ENCODE data around the gene ADAMTS15. TPM values are rescaled to one million over a fixed set of nuclear protein-coding genes. Genes with fewer than 3 reads are reported as not detected.

ADAMTS15 gene
- total and polyA plus RNA-seq, 11 donors, result 5.3 to 71.0 (median 16.7) TPM

GRCh38 chr11:130514316-130514715 lies 65.9 kb downstream of the ADAMTS15 start:
- no peak overlapping the region for H3K4me3 ChIP-seq
- no peaks in the 10 kb centered on the region for H3K36me3 ChIP-seq
- no peak overlapping the region for H3K27ac ChIP-seq
- DNase-seq, result no peak
- no peaks in the 10 kb centered on the region for H3K27me3 ChIP-seq
- H3K9me3 ChIP-seq, result no peaks in the 10 kb centered on the region
- TF ChIP-seq CTCF (IDR thresholded peaks at IDR 0.05), result no peak
- no peak for TF ChIP-seq POLR2A (IDR thresholded peaks at IDR 0.05)
- intact Hi-C loops (cut with DNase I), result loop anchor here in 2 of 10 donors (5.0 to 10.0 kb wide), 2 partner anchors 37 to 160 kb away; no protein-coding TSS in a partner anchor
- H3K4me1 ChIP-seq, result peaks cover 0 to 41% (median 21%) of the 10 kb centered on the region in 12 donors
- no peak for ATAC-seq

DNA sequence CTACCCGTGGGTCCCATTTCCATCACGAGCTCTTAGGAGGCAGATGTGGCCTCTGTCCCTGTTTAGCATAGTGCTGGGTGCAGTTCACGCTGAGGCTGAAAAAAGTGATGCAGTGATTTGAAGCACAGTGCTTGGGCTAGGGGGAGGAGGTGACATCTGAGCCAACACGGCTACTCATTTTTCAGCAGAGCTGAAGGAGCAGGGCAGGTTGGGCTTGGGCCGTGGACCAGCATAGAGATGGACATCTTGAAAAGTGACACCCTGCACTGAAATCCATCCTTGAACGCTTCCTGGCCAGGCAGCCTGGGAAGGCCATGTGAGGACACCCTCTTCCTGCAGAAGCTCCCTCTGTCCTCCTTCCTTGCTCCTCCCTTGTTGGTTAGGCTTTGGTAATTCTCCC lies 66.4 kb downstream of the ADAMTS15 start:
- ATAC-seq, result no peak
- 75 to 88% (median 87%) methylated on average over 6 of the region's 6 CpGs for WGBS, 4 donors
- Histone ChIP-seq H3K4me1 (peaks cover 0 to 45% (median 23%) of the 10 kb centered on the region in 12 donors), H3K9me3 (no peaks in the 10 kb centered on the region), H3K27me3 (no peaks in the 10 kb centered on the region), H3K27ac (no peak overlapping the region), H3K4me3 (no peak overlapping the region), H3K36me3 (no peaks in the 10 kb centered on the region)
- intact Hi-C loops (cut with DNase I), result loop anchor here in 4 of 10 donors (5.0 to 10.0 kb wide), 3 partner anchors 38 to 312 kb away; no protein-coding TSS in a partner anchor
- TF ChIP-seq CTCF (IDR thresholded peaks at IDR 0.05) (no peak), POLR2A (IDR thresholded peaks at IDR 0.05) (no peak)
- no peak for DNase-seq

DNA sequence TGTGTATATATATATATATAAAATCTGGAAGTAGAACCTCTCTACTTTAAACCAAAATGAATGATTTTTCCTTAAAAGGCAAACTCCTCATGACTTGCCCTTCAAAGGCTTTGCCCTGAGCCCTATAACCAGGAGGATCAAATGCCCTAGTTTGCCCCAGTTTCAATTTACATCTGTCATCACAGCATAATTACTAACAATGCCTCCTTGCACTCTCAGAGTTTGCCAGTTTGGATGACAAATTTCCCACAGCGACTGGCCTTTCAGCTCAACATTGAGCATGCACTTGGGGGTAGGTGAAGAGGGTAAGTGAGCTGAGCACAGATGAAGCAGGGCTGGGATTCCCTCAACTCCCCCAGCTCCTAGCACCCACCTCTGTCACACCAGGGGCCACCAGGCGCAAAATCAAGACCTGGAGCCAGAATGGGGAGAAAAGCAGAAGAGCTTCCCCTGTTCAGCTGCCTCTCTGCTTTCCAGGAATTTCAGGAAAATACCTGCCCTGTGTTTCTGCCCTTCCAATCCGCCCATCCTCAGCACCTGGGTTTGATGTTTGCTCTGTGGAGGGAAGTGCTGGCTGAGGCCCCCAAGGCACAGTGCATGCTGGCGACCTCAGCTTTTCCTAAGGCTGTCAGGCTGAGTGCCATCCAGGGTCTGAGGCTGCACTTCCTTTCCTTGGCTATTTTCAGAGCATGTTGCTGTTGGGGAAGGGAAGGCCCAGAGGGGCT lies 67.5 kb downstream of the ADAMTS15 start:
- Histone ChIP-seq H3K4me3 (no peak overlapping the region), H3K9me3 (no peaks in the 10 kb centered on the region), H3K4me1 (peaks cover 0 to 44% (median 22%) of the 10 kb centered on the region in 12 donors), H3K36me3 (no peaks in the 10 kb centered on the region), H3K27me3 (no peaks in the 10 kb centered on the region), H3K27ac (no peak overlapping the region)
- DNase-seq (no peak), ATAC-seq (no peak)
- TF ChIP-seq POLR2A (IDR thresholded peaks at IDR 0.05), result no peak
- no peak for TF ChIP-seq CTCF (IDR thresholded peaks at IDR 0.05)
- intact Hi-C loops (cut with DNase I), result loop anchor here in 3 of 10 donors (5.0 to 10.0 kb wide), 3 partner anchors 39 to 311 kb away; no protein-coding TSS in a partner anchor
- WGBS, 4 donors, result 89 to 96% (median 94%) methylated on average over 4 of the region's 4 CpGs

DNA sequence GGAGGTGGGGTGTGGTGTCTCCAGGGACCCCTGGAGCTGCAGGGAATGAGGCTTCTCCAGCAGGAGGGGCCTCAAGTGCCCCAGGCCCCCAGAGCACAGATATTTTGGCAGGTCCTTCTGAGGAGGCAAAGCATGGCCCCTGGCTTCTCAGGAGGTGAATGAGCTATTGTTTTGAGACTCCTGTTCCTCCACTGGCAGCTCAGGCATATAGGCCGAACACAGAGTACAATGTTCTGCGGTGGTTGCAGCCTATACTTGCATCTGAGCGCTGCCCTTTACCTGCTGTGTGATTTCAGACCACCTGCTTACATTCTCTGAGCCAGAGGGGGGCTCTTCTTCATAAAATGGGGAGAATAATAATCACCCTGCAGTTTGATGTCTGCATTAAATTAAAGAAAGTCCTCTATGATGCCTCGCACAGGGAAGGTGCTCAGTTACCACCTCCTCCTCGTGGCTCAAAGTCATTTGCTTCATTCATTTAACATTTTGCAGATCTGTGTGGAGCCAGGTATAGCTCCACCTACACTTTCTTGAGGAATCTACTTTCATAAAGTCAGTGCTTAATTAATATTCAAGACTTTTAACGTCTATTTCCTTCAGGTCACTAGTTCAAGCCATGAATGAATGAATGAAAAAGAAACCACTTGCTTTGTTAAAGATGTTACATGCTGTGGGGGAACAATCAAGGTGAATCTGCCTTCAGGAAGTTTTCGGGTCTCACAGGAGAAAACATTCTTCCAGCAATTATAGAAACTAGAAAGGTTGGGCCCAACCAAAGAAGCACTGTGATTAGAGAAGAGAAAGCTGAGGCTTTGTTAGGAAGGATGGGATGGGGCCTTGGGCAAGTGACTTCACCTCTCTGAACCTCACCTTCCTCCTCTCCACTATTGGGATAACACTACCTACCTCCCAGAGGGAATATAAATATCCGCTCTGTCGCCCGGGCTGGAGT lies 68.4 kb downstream of the ADAMTS15 start:
- no peak overlapping the region for H3K4me3 ChIP-seq
- intact Hi-C loops (cut with DNase I), result loop anchor here in 3 of 10 donors (5.0 to 10.0 kb wide), 3 partner anchors 40 to 310 kb away; no protein-coding TSS in a partner anchor
- H3K4me1 ChIP-seq, result peaks cover 0 to 52% (median 28%) of the 10 kb centered on the region in 12 donors
- no peaks in the 10 kb centered on the region for H3K9me3 ChIP-seq
- no peaks in the 10 kb centered on the region for H3K36me3 ChIP-seq
- WGBS, 4 donors, result 93 to 95% (median 95%) methylated on average over 10 of the region's 10 CpGs
- no peaks in the 10 kb centered on the region for H3K27me3 ChIP-seq
- no peak for ATAC-seq
- no peak for DNase-seq
- H3K27ac ChIP-seq, result no peak overlapping the region
- TF ChIP-seq CTCF (IDR thresholded peaks at IDR 0.05) (no peak), POLR2A (IDR thresholded peaks at IDR 0.05) (no peak)

Data from heart left ventricle (tissue), 16 donors.